ENCODE data around the gene PMEPA1.

PMEPA1 gene

GRCh38 chr20:57708694-57709673 lies 831 bp downstream of the PMEPA1 start:
- peak overlapping the region; percentile 91 for H3K4me3 ChIP-seq (ENCODE audit: low read depth, low read length)
- TF ChIP-seq CTCF (IDR thresholded peaks at IDR 0.05; ENCODE audit: control insufficient read depth, extremely low read depth, insufficient read depth), result 0 out of 2 replicates have a peak, but pooled peaks have one; percentile 2
- DNase-seq (ENCODE audit: low read depth), result no peak

- no peak for DNase-seq (ENCODE audit: low read depth)
- H3K4me3 ChIP-seq (ENCODE audit: low read depth, low read length), result peak overlapping the region; percentile 91
- TF ChIP-seq CTCF (IDR thresholded peaks at IDR 0.05; ENCODE audit: control insufficient read depth, extremely low read depth, insufficient read depth), result no peak
Observed at GRCh38 chr20:57707849-57708693, 1.7 kb downstream of the PMEPA1 start.

GRCh38 chr20:57707320-57707719 lies 2.5 kb downstream of the PMEPA1 start:
- H3K4me3 ChIP-seq (ENCODE audit: low read depth, low read length), result peak overlapping the region; percentile 91
- no peak for DNase-seq (ENCODE audit: low read depth)
- TF ChIP-seq CTCF (IDR thresholded peaks at IDR 0.05; ENCODE audit: control insufficient read depth, extremely low read depth, insufficient read depth), result no peak

GRCh38 chr20:57705127-57705899 lies 4.5 kb downstream of the PMEPA1 start:
- H3K4me3 ChIP-seq (ENCODE audit: low read depth, low read length), result no peak overlapping the region
- TF ChIP-seq CTCF (IDR thresholded peaks at IDR 0.05; ENCODE audit: control insufficient read depth, extremely low read depth, insufficient read depth), result no peak
- no peak for DNase-seq (ENCODE audit: low read depth)

- no peak for TF ChIP-seq CTCF (IDR thresholded peaks at IDR 0.05; ENCODE audit: control insufficient read depth, extremely low read depth, insufficient read depth)
Observed at GRCh38 chr20:57704245-57704644, 5.6 kb downstream of the PMEPA1 start.

GRCh38 chr20:57703013-57703412 lies 6.8 kb downstream of the PMEPA1 start:
- TF ChIP-seq CTCF (IDR thresholded peaks at IDR 0.05; ENCODE audit: control insufficient read depth, extremely low read depth, insufficient read depth), result no peak
- DNase-seq (ENCODE audit: low read depth), result no peak
- H3K4me3 ChIP-seq (ENCODE audit: low read depth, low read length), result no peak overlapping the region

More at GRCh38 chr20:57704245-57704644, 5.6 kb downstream of the PMEPA1 start:
- DNase-seq (ENCODE audit: low read depth), result no peak
- H3K4me3 ChIP-seq (ENCODE audit: low read depth, low read length), result no peak overlapping the region

Data from LNCaP clone FGC (cell line).